Adrenal gland (tissue), 5 donors: ENCODE data around the gene RUNX1.

Source experiments
- CTCF ChIP-seq, 6 experiments: fragments of 450-650 bp in 4 of 6; fragments of 200-600 bp in 2 of 6; sonication (generic) in 1 of 6; IDR thresholded peaks; 1 replicate in 5 of 6; 2 replicates in 1 of 6; pipeline versions ENCODE4 v1.5.1 to v1.8.0; 2016 to 2021; ENCODE audit warnings: antibody characterized with exemption in 6 of 6, mild to moderate bottlenecking in 2 of 6, moderate library complexity in 1 of 6
- POLR2A ChIP-seq, 2 donors: fragments of 450-650 bp; IDR thresholded peaks; one replicate each; pipeline ENCODE4 v1.6.1; 2017; ENCODE audit warnings: antibody characterized with exemption in 2 of 2, mild to moderate bottlenecking in 2 of 2, moderate library complexity in 1 of 2
- donor health status: DM: no; HTN: no; CAD: no.

DNA sequence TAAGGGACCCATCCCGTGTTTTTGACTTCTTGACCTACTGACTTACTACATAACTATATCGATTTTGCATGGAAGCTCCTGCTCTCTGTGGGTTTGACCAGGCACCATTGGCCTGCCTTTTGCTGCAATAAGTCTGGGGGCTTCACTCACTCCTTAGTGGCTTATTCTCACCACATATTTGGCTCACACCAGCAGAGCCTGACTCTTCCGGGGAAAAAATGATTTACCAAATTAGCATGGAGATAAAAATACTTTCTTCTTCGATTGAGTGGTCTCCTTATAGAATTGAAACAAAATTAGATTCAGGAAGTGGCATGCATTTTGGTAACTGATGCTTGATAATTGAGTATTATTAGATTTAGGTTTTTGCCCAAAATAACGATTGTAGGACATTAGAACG is 129.7 kb downstream of the RUNX1 start:
- no peak for TF ChIP-seq CTCF (IDR thresholded peaks at IDR 0.05)
- no peak for TF ChIP-seq POLR2A (IDR thresholded peaks at IDR 0.05)
